Testis (tissue), 2 donors: ENCODE measurements around the gene DDX17.

Experiments used
- POLR2A ChIP-seq: fragments of 450-650 bp; IDR thresholded peaks from one replicate; pipeline ENCODE4 v1.6.1; 2017; ENCODE audit warnings: antibody characterized with exemption, mild to moderate bottlenecking, moderate library complexity
- TF ChIP-seq, protein P1 (sequence below), 3 experiments: fragments of 450-650 bp in 2 of 3; fragments of 200-600 bp in 1 of 3; sonication (generic) in 1 of 3; IDR thresholded peaks; one replicate each; pipeline ENCODE4 v1.5.1; 2016 to 2019; ENCODE audit warnings: antibody characterized with exemption in 3 of 3, mild to moderate bottlenecking in 2 of 3, moderate library complexity in 1 of 3

DNA sequence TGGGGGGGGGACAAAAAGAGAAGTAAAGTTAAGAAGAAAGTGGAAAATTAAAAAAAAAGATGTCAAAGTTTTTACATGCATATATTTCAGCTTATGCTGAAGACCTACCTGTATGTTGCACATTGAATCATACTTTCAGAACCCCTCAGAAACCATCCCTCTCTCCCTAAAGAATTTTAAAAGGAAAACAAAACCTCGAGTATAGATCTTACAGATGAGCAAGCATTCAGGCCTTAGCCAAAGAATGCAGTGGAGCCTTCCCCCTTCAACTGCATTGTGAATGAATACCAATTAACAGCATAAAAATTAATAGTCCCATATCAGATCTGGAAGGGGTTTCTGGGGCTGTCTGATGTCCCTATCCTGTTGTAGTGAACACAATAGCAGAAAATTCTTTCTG is 21.9 kb downstream of the DDX17 start:
- no peak for TF ChIP-seq POLR2A
- TF ChIP-seq, protein P1, sequence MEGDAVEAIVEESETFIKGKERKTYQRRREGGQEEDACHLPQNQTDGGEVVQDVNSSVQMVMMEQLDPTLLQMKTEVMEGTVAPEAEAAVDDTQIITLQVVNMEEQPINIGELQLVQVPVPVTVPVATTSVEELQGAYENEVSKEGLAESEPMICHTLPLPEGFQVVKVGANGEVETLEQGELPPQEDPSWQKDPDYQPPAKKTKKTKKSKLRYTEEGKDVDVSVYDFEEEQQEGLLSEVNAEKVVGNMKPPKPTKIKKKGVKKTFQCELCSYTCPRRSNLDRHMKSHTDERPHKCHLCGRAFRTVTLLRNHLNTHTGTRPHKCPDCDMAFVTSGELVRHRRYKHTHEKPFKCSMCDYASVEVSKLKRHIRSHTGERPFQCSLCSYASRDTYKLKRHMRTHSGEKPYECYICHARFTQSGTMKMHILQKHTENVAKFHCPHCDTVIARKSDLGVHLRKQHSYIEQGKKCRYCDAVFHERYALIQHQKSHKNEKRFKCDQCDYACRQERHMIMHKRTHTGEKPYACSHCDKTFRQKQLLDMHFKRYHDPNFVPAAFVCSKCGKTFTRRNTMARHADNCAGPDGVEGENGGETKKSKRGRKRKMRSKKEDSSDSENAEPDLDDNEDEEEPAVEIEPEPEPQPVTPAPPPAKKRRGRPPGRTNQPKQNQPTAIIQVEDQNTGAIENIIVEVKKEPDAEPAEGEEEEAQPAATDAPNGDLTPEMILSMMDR (IDR thresholded peaks at IDR 0.05) = no peak
